Caki2 (cell line): Measurements from ENCODE around the gene DCDC1. TPM values are rescaled to one million over a fixed set of nuclear protein-coding genes. Genes with fewer than 3 reads are reported as not detected.

Experiments used
- DNase-seq: peaks from one replicate; pipeline ENCODE4 v3.0.0-alpha.2; 2015; ENCODE audit warnings: low read depth
- in situ Hi-C: cut with HindIII; loops from 2 replicates; pipeline ENCODE4 v1.10.0; 2016; ENCODE audit warnings: low sequenced_read_pairs, low pct_unique_long_range_greater_than_20kb, mixed read lengths
- total RNA-seq: library from RNA; depleted of rRNA; stranded (reverse); fragments of >200 nt; shearing (Covaris generic); gene quantifications from 2 replicates; pipeline ENCODE4 v1.2.3, GENCODE V29; 2014; ENCODE audit warnings: low replicate concordance; rRNA removed

DCDC1 gene
- total RNA-seq, 1 experiment from 2014 or later: not detected

DNA sequence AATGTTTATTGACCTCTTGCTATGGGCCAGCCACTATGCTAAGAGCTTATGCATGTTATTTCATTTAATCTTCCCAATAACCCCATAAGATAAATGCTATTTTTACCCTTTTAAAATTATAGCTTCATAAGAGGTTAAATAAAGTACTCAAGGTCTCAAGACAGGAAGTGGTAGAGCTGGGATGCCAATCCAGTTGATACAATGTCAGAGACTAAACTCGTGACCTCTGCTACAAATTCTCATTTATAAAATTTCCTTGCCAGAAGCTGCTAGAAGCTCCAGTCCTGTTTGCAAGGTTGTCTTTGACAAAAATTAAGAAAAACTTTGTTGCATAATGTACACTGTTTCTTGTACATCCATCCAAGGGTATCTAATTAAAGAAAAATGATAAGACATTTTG, 517.4 kb downstream of the DCDC1 start:
- in situ Hi-C loops: no loop called here
- DNase-seq: no peak

DNA sequence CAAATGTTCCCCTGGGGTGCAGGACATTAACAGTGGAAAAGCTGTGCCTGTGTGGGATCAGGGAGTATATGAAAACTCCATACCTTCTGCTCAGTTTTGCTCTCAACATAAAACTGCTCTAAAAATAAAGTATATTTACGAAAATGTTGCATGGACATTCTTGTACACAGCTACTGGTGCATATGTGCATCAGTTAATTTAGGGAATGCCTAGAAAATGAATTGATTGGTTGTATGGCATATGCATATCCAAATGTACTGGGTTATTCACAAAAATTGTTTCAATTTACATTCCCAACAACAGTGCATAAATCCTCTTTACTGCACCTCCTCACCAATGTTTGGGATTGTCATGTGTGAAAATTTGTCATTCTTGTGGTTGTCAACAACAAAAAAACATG, 532.3 kb downstream of the DCDC1 start:
- in situ Hi-C loops: no loop called here

DNA sequence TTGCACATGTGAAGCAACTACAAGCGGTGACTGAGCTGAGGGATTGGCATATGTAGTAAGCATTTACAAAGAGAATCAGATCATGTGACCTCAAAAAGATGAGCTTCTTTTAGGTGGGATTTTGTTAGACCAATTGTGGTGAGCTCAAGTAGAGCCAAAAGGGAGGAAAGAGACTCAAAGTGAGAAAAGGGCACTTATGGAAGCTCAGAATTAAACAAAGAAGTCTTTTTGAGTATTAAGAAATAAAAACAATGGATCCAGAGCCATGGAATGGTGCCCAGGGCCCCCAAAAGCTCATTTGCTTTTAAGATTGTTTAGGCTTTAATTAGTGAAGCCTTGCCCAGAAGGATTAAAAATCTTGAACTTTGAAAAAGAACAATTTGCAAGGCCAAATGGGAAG, 536.7 kb downstream of the DCDC1 start:
- in situ Hi-C loops: no loop called here
- DNase-seq: no peak

More for the DNA sequence above, 532.3 kb downstream of the DCDC1 start:
- DNase-seq: no peak

DNA sequence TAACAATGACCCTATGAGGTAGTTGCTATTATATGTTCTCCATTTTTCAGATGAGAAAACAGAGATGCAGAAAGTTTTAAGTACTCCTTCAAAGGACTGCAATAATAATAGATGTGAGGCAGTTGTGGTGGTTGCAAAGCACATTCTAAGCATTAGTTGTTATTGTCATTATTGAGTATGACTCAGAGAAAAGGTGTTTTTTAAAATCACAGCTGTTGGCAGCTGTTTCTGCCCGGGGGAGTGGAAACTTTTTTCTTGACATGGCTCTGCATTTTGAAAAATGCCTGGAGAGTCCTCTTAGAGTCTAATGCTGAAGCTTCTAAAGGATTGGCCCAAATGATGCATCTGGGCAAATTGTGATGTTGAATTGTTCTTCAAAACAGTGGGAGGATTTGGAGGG, 538.9 kb downstream of the DCDC1 start:
- no peak for DNase-seq
- in situ Hi-C loops: no loop called here

DNA sequence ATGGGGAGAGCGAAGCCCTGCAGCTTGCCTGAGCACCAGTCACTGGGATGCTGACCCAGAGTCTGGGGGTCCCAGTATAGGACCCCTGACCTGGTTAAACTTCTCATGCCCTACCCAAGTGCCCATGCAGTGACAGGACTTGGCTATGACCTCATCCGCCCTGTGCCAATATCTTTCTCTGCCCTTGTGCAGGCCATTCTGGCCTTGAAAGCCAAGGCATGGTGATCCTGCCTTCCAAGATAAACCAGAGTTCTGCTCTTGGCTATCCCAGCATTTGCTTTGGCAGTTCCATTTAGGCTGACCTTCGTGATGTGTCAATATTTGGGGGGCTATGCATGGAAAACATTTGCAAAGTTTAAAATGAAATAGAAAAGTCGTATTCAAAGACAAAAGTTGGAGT, 542.6 kb downstream of the DCDC1 start:
- in situ Hi-C loops: no loop called here
- DNase-seq: no peak

DNA sequence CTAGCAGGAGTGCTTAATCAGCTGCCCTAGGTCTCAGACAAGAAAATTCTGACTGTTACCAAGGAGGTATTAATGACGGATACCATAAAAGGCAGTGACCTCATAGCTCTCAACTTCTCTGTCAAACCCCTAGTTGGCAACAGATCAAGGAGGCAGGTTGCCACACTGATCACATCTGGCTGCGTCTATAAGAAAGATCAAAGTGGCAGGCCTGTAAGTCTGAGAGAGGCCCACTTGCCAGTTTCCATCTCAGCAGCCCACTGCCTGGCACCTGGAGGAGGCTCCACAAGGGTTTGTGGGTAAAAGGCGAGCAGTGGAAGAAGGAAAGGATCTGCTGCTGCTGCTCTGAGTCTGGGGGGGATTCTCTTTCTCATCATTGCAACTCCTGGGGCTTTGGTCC, 543.8 kb downstream of the DCDC1 start:
- in situ Hi-C loops: no loop called here
- no peak for DNase-seq

DNA sequence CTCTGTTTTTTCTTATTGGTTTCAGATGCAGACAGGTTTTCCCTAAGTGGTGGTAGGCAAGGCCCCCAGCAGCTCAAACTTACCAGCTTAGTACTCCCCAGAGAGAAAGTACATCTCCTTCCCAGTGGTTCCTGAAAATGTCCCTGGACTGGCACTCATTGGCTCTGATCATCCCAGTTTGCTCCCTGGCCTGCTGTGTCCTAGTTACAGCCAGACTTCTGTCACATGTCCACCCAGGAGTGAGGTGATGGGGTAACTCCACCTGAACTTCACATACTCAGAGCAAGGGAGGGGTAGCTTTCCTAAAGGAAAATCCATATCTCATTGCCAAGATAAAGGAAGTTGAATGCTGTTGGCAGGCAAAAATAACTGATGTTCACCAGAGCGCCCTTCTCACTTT, 546.4 kb downstream of the DCDC1 start:
- in situ Hi-C loops: no loop called here
- DNase-seq: no peak

DNA sequence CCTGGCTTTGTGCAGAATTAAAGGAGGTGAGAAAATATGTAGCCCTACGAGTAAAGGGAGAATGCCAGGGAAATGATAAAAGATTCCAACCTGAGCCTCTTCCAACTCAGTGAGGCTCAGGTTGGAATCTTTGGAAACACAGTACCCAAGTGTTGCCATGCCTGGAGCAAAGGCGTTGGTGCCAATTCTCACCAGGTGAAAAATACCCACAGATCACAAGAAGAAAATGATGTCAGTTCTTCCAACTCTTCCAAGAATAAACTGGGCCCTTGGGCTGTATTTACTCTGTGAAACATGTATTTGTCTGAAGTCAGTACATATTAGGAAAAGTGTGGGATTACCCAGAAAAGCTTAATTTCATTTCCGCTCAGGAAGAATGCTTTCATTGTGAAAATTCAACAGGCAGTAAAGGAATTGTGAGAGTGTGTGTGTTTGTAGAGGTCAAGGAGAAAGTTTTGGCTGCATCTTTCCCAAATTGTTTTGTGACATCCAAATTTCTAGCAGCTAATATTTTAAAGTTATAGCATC, 548.0 kb downstream of the DCDC1 start:
- DNase-seq: no peak
- in situ Hi-C loops: no loop called here

DNA sequence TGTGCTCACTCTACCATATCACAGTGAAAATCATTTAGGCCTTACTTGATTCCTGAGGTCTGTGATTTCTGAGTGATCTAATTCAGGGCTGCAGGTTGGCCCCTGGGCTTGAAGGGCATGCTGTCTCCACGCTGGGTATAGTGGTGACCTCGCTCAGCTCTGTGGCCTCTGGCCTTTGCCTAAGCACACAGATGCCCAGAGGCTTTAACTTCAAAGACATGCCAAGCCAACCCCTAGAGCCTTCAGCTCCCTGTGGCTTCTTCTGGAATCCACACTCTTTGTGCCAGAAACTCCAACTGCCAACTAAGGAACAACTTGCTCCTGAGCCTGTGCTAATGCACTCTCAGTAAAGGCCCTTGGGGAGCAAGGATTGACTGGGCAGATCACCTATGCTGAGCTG, 550.8 kb downstream of the DCDC1 start:
- in situ Hi-C loops: no loop called here
- no peak for DNase-seq

DNA sequence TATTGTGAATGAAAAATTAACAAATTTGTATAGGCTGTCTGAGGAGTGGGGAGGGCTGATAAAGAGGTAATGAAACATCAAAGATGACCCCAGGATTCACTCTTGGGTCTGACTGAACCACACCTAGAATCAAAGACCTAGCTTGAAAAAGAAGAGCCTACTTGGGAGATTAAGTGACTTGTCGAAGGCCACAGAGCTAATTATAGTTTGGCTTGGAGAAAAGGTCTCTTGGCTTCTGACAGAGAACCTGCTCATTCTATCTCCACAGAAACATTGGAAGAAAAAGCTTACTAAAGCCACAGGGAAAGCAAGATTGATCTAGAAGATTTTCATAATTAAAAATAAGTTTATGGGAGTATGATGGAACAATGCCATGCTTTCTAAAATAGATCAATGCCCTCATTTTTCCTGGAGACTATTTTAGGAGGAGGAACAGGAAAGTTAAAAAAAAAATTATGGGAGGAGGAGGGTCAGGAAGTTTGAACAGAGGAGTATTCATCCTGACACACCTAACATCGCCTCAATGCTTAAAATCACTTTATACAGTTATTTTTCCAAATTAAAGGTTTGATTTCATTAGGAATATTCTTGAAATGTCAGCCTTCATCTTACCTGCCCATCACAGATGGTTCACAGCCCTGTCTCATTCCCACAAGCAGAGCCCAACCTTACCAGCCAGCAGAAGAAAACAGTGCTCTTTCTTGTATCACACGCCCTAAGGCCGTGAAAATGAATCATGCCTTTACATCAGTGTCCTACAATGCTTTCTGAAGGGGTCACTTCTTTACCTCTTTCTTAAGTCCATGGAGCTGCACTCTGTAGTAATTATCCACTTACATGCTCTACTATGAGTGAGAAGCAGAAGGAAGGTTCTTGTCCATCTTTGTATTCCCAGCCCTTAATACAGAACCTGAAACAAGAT, 552.3 kb downstream of the DCDC1 start:
- no peak for DNase-seq
- in situ Hi-C loops: no loop called here

DNA sequence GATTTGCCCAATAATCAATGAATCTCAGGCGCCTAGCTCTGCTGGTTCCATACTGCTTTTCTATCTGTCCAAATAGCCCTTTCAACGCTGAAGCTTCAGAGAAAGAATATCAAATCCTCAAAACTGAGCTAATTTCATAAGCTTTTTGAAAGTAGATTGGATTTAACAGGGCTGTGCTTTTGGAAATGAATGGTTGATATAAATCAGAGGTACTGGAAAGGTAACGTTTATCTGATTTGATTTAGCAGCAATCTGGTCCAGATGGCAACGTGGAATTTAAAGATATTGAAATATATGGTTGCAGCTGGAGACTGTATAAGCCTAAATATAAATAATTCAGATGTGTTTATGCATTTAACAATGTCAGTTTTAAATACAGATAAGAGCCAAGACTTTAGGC, 553.9 kb downstream of the DCDC1 start:
- in situ Hi-C loops: no loop called here

DNA sequence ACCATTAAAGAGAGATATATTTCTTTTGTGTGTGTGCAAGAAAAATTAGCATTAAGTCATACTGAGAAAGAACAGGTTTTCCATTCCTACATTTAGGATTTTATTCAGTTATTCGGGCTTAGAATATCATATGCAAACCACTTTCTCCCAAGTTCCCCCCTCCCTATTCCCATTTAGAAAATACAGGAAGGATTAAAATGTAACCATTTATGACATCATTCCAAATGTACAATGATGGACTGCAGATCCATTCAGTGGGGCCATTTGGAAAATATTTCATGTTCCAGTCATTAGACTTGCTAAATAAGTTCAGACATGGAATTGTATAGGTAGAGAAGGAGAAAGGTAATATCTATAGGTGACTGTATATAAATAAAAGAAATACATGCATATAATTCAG, 554.8 kb downstream of the DCDC1 start:
- DNase-seq: no peak
- in situ Hi-C loops: no loop called here

More for the DNA sequence above, 553.9 kb downstream of the DCDC1 start:
- no peak for DNase-seq

Other genes with a start within 250 kb of the DCDC1 start
- gene DNAJC24, start 121 bp upstream of the DCDC1 start, total RNA-seq: 4.1 and 5.1 TPM in 2 replicates
- gene IMMP1L, start 139.9 kb upstream of the DCDC1 start, total RNA-seq: 18.6 and 33.9 TPM in 2 replicates
- gene ELP4, start 140.0 kb upstream of the DCDC1 start, total RNA-seq: 31.7 and 35.3 TPM in 2 replicates